ENCODE measurements around the gene RMI1.
A peak's percentile ranks its signal among the peaks of the same experiment; 100 is the strongest.
"Not testable (repeated sequence)": the region's sequence is repeated elsewhere in the genome, so short reads cannot be mapped to it uniquely, and the experiment has no call there.

Gene RMI1

GRCh38 chr9:83935276-83935935 is 45.2 kb upstream of the RMI1 start:
- H3K4me3 ChIP-seq (ENCODE audit: low read depth, low read length), result no peak overlapping the region
- TF ChIP-seq, protein P1, sequence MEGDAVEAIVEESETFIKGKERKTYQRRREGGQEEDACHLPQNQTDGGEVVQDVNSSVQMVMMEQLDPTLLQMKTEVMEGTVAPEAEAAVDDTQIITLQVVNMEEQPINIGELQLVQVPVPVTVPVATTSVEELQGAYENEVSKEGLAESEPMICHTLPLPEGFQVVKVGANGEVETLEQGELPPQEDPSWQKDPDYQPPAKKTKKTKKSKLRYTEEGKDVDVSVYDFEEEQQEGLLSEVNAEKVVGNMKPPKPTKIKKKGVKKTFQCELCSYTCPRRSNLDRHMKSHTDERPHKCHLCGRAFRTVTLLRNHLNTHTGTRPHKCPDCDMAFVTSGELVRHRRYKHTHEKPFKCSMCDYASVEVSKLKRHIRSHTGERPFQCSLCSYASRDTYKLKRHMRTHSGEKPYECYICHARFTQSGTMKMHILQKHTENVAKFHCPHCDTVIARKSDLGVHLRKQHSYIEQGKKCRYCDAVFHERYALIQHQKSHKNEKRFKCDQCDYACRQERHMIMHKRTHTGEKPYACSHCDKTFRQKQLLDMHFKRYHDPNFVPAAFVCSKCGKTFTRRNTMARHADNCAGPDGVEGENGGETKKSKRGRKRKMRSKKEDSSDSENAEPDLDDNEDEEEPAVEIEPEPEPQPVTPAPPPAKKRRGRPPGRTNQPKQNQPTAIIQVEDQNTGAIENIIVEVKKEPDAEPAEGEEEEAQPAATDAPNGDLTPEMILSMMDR (IDR thresholded peaks at IDR 0.05; ENCODE audit: low read depth, low read length, missing control alignments), result no peak
- DNase-seq (ENCODE audit: low read depth), result no peak

DNA sequence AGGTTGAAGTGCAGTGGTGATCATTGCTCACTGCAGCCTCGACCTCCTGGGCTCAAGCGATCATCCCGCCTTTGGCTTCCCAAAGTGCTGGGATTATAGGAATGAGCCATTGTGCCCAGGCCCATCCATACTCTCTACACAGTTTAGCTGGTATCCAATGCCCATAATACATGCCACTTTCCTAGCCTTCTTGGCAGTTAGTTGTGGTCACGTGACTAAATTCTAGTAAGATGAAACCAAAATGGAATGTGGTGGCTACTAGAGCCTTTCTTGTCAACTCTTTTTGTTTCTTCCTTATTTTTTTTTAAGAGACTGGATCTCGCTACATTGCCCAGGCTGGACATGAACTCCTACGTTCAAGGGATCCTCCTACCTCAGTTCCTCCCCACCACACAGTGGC is 44.1 kb upstream of the RMI1 start:
- no peak for DNase-seq (ENCODE audit: low read depth)
- TF ChIP-seq, protein P1 (IDR thresholded peaks at IDR 0.05; ENCODE audit: low read depth, low read length, missing control alignments), result no peak
- H3K4me3 ChIP-seq (ENCODE audit: low read depth, low read length), result no peak overlapping the region

- TF ChIP-seq, protein P1 (IDR thresholded peaks at IDR 0.05; ENCODE audit: low read depth, low read length, missing control alignments), result peak; percentile 61
- no peak overlapping the region for H3K4me3 ChIP-seq (ENCODE audit: low read depth, low read length)
- no peak for DNase-seq (ENCODE audit: low read depth)
These were observed 42.6 kb upstream of the RMI1 start for GRCh38 chr9:83937861-83938455.

DNA sequence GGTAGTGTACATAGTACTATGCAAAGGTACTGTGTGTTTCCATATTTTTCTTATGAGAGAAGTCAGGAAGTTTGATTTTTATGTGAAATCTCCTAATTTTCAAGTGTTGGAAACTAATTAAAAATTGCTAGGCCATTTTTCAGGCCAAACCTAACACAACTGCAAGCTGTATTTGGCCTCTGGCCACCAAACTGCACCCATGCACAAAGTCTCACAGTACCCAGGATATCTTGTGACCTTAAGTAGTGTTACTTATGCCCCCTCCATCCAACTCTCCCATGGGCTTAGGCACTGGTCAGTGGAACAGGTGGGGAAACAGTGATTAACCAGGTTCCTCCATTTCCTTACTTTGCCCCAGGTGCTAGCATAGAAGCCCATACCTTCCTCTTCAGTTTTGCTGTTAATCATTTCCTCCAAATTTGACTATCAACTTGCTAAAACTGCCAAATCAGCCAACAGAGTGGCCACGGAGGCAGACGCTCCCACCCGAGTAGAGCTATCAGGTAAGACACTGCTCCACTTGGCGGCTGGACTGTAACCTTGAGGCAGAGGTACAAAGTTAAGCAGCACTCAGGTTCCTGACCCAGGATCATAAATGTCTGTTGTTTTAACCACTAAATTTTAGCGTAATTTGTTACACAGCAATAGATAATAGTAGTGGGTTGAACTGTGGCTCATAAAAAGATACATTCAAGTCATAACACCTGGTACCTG is 39.9 kb upstream of the RMI1 start:
- DNase-seq (ENCODE audit: low read depth), result no peak
- no peak overlapping the region for H3K4me3 ChIP-seq (ENCODE audit: low read depth, low read length)
- TF ChIP-seq, protein P1 (IDR thresholded peaks at IDR 0.05; ENCODE audit: low read depth, low read length, missing control alignments), result no peak

GRCh38 chr9:83948096-83948495 is 32.5 kb upstream of the RMI1 start:
- DNase-seq (ENCODE audit: low read depth); H3K4me3 ChIP-seq (ENCODE audit: low read depth, low read length): not testable (repeated sequence)

DNA sequence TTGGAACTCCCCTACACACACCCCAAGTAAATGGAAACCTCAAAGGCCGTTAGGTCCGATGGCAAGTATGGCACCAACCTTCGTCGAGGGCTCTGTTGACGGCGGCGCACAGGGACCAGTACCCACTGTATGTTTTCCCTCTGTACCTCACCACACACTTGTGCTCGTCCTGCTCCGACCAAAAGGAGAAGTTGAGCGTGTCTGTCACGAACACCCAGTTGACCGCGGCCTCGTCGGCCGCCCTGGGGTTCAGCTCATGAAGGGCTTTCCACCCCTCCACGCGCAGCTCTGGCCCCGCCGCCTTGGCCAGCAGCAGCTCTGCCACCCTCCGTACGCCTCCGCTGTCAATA is 24.5 kb upstream of the RMI1 start:
- TF ChIP-seq, protein P1 (IDR thresholded peaks at IDR 0.05; ENCODE audit: low read depth, low read length, missing control alignments), result no peak
- DNase-seq (ENCODE audit: low read depth), result no peak
- H3K4me3 ChIP-seq (ENCODE audit: low read depth, low read length), result peak overlapping the region; percentile 67

- peak; percentile 45 for DNase-seq (ENCODE audit: low read depth)
- H3K4me3 ChIP-seq (ENCODE audit: low read depth, low read length), result peak overlapping the region; percentile 67
- TF ChIP-seq, protein P1 (IDR thresholded peaks at IDR 0.05; ENCODE audit: low read depth, low read length, missing control alignments), result no peak
These were observed 24.0 kb upstream of the RMI1 start for GRCh38 chr9:83956436-83957247.

Measured in GM12864 (cell line).